Neural cell (in vitro differentiated cells): Measurements from ENCODE around the gene XPR1. TPM values are rescaled to one million over a fixed set of nuclear protein-coding genes. Genes with fewer than 3 reads are reported as not detected.

Source experiments
- H2AFZ ChIP-seq: fragments of 200-600, 300-800 bp; sonication (generic), shearing (Covaris generic); 2 replicates; pipeline ENCODE4 v1.6.0; 2014; ENCODE audit warnings: low read depth, mild to moderate bottlenecking, antibody characterized with exemption, low read length, moderate library complexity
- H3F3A ChIP-seq: fragments of 200-600 bp; shearing (Covaris generic); 2 replicates; pipeline ENCODE4 v1.6.1; 2016; ENCODE audit warnings: mild to moderate bottlenecking, moderate library complexity, mixed read lengths, antibody characterized with exemption, low read length; ENCODE audit not compliant: insufficient read depth, poor library complexity, severe bottlenecking
- H3K27ac ChIP-seq: fragments of 200-600, 300-800 bp; sonication (generic), shearing (Covaris generic); 2 replicates; pipeline ENCODE4 v1.5.1; 2014; ENCODE audit warnings: mild to moderate bottlenecking, low read length, moderate library complexity
- H3K27me3 ChIP-seq: fragments of 300-800, 200-600 bp; sonication (generic), shearing (Covaris generic); 2 replicates; pipeline ENCODE4 v1.6.0; 2014; ENCODE audit warnings: mild to moderate bottlenecking, low read depth, low read length, moderate library complexity; ENCODE audit not compliant: insufficient read depth
- H3K36me3 ChIP-seq: fragments of 300-800, 200-600 bp; sonication (generic), shearing (Covaris generic); 2 replicates; pipeline ENCODE4 v1.5.1; 2014; ENCODE audit warnings: mild to moderate bottlenecking, antibody characterized with exemption, low read length, moderate library complexity; ENCODE audit not compliant: insufficient read depth
- H3K4me2 ChIP-seq: fragments of 300-800, 200-600 bp; sonication (generic), shearing (Covaris generic); 2 replicates; pipeline ENCODE4 v1.6.0; 2014; ENCODE audit warnings: mild to moderate bottlenecking, low read length
- H3K4me3 ChIP-seq: fragments of 300-800, 200-600 bp; sonication (generic), shearing (Covaris generic); 2 replicates; pipeline ENCODE4 v1.5.1; 2014; ENCODE audit warnings: mild to moderate bottlenecking, low read length, moderate library complexity
- H3K79me2 ChIP-seq: fragments of 200-600 bp; shearing (Covaris generic); replicated peaks from 2 replicates; pipeline ENCODE4 v1.6.0; 2014; ENCODE audit warnings: mild to moderate bottlenecking, low read length, moderate library complexity; ENCODE audit not compliant: insufficient read depth
- H3K9ac ChIP-seq: fragments of 300-800, 200-600 bp; sonication (generic), shearing (Covaris generic); 2 replicates; pipeline ENCODE4 v1.6.1; 2016; ENCODE audit warnings: mild to moderate bottlenecking, low read length, mixed read lengths
- H3K9me2 ChIP-seq: fragments of 200-600 bp; shearing (Covaris generic); 2 replicates; pipeline ENCODE4 v1.6.1; 2016; ENCODE audit warnings: mild to moderate bottlenecking, low read length, mixed read lengths; ENCODE audit not compliant: insufficient read depth
- H3K9me3 ChIP-seq: fragments of 200-600, 300-800 bp; sonication (generic), shearing (Covaris generic); 2 replicates; pipeline ENCODE4 v1.6.1; 2016; ENCODE audit warnings: mild to moderate bottlenecking, mixed run types, low read length, moderate library complexity, mixed read lengths
- H4K20me1 ChIP-seq: fragments of 200-600 bp; shearing (Covaris generic); 2 replicates; pipeline ENCODE4 v1.6.1; 2016; ENCODE audit warnings: mild to moderate bottlenecking, mixed run types; ENCODE audit not compliant: insufficient read depth
- EP300 ChIP-seq: fragments of 450-650 bp; conservative IDR thresholded peaks from 2 replicates; pipeline ENCODE4 v1.6.1; 2014; ENCODE audit warnings: antibody characterized with exemption, mild to moderate bottlenecking, moderate library complexity; ENCODE audit not compliant: poor library complexity, severe bottlenecking
- EZH2 ChIP-seq: fragments of 200-600, 300-800 bp; shearing (Covaris generic), sonication (generic); IDR thresholded peaks from 2 replicates; pipeline ENCODE4 v1.6.1; 2014; ENCODE audit warnings: antibody characterized with exemption, low read length, borderline replicate concordance, mild to moderate bottlenecking; ENCODE audit not compliant: insufficient read depth, poor library complexity, severe bottlenecking
- MXI1 ChIP-seq: fragments of 450-650 bp; conservative IDR thresholded peaks from 2 replicates; pipeline ENCODE4 v1.6.1; 2014; ENCODE audit warnings: antibody characterized with exemption, mild to moderate bottlenecking; ENCODE audit not compliant: poor library complexity, severe bottlenecking
- POLR2AphosphoS5 ChIP-seq: IDR thresholded peaks from 2 replicates; pipeline ENCODE4 v1.6.1; 2012
- RAD21 ChIP-seq: fragments of 450-650 bp; conservative IDR thresholded peaks from 2 replicates; pipeline ENCODE4 v1.6.1; 2014; ENCODE audit warnings: antibody characterized with exemption, mild to moderate bottlenecking, moderate library complexity
- SMC3 ChIP-seq: fragments of 450-650 bp; conservative IDR thresholded peaks from 2 replicates; pipeline ENCODE4 v1.6.1; 2014; ENCODE audit warnings: antibody characterized with exemption, mild to moderate bottlenecking, moderate library complexity; ENCODE audit not compliant: poor library complexity
- TAF1 ChIP-seq: IDR thresholded peaks from 2 replicates; pipeline ENCODE4 v1.6.1; 2012; ENCODE audit warnings: low read depth
- polyA plus RNA-seq: library from polyadenylated mRNA; depleted of rRNA; stranded (reverse); fragments of >200 nt; gene quantifications from 2 replicates; pipeline ENCODE4 v1.2.3, GENCODE V29; 2014
- TF ChIP-seq, protein P1 (sequence below): fragments of 450-650 bp; IDR thresholded peaks from 2 replicates; pipeline ENCODE4 v1.5.1; 2014; ENCODE audit warnings: antibody characterized with exemption, mild to moderate bottlenecking, moderate library complexity; ENCODE audit not compliant: poor library complexity, severe bottlenecking
- TF ChIP-seq, protein P2 (sequence below): IDR thresholded peaks from 2 replicates; pipeline ENCODE4 v1.6.1; 2012; ENCODE audit warnings: borderline replicate concordance

Gene XPR1
- polyA plus RNA-seq, 1 donor from 2014 or later: 185 TPM

- no peak for TF ChIP-seq EZH2
- no peak for TF ChIP-seq MXI1
- TF ChIP-seq, protein P1, sequence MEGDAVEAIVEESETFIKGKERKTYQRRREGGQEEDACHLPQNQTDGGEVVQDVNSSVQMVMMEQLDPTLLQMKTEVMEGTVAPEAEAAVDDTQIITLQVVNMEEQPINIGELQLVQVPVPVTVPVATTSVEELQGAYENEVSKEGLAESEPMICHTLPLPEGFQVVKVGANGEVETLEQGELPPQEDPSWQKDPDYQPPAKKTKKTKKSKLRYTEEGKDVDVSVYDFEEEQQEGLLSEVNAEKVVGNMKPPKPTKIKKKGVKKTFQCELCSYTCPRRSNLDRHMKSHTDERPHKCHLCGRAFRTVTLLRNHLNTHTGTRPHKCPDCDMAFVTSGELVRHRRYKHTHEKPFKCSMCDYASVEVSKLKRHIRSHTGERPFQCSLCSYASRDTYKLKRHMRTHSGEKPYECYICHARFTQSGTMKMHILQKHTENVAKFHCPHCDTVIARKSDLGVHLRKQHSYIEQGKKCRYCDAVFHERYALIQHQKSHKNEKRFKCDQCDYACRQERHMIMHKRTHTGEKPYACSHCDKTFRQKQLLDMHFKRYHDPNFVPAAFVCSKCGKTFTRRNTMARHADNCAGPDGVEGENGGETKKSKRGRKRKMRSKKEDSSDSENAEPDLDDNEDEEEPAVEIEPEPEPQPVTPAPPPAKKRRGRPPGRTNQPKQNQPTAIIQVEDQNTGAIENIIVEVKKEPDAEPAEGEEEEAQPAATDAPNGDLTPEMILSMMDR: no peak
- TF ChIP-seq, protein P2, sequence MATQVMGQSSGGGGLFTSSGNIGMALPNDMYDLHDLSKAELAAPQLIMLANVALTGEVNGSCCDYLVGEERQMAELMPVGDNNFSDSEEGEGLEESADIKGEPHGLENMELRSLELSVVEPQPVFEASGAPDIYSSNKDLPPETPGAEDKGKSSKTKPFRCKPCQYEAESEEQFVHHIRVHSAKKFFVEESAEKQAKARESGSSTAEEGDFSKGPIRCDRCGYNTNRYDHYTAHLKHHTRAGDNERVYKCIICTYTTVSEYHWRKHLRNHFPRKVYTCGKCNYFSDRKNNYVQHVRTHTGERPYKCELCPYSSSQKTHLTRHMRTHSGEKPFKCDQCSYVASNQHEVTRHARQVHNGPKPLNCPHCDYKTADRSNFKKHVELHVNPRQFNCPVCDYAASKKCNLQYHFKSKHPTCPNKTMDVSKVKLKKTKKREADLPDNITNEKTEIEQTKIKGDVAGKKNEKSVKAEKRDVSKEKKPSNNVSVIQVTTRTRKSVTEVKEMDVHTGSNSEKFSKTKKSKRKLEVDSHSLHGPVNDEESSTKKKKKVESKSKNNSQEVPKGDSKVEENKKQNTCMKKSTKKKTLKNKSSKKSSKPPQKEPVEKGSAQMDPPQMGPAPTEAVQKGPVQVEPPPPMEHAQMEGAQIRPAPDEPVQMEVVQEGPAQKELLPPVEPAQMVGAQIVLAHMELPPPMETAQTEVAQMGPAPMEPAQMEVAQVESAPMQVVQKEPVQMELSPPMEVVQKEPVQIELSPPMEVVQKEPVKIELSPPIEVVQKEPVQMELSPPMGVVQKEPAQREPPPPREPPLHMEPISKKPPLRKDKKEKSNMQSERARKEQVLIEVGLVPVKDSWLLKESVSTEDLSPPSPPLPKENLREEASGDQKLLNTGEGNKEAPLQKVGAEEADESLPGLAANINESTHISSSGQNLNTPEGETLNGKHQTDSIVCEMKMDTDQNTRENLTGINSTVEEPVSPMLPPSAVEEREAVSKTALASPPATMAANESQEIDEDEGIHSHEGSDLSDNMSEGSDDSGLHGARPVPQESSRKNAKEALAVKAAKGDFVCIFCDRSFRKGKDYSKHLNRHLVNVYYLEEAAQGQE: no peak
- no peak for TF ChIP-seq POLR2AphosphoS5
- no peak overlapping the region for H2AFZ ChIP-seq
- no peaks in the 10 kb centered on the region for H3K79me2 ChIP-seq
- H3K4me3 ChIP-seq: no peak overlapping the region
- no peaks in the 10 kb centered on the region for H3K9me2 ChIP-seq
- H3K9ac ChIP-seq: no peak overlapping the region
- H3K36me3 ChIP-seq: no peaks in the 10 kb centered on the region
- no peaks in the 10 kb centered on the region for H3F3A ChIP-seq
- H3K9me3 ChIP-seq: no peaks in the 10 kb centered on the region
- no peak overlapping the region for H3K4me2 ChIP-seq
- no peak overlapping the region for H3K27ac ChIP-seq
- H4K20me1 ChIP-seq: no peaks in the 10 kb centered on the region
- H3K27me3 ChIP-seq: peaks cover 31% of the 10 kb centered on the region
Measured at GRCh38 chr1:180909005-180909414, 277.2 kb downstream of the XPR1 start.

GRCh38 chr1:180909462-180909976 lies 277.7 kb downstream of the XPR1 start:
- H3K27me3 ChIP-seq: peaks cover 34% of the 10 kb centered on the region
- no peak overlapping the region for H3K9ac ChIP-seq
- H3K4me3 ChIP-seq: no peak overlapping the region
- no peak overlapping the region for H3K27ac ChIP-seq
- H3F3A ChIP-seq: no peaks in the 10 kb centered on the region
- H2AFZ ChIP-seq: no peak overlapping the region
- no peaks in the 10 kb centered on the region for H3K9me3 ChIP-seq
- H3K4me2 ChIP-seq: no peak overlapping the region
- no peaks in the 10 kb centered on the region for H3K9me2 ChIP-seq
- H3K36me3 ChIP-seq: no peaks in the 10 kb centered on the region
- TF ChIP-seq, protein P1: no peak
- TF ChIP-seq EZH2 (no peak), EP300 (no peak), POLR2AphosphoS5 (no peak), SMC3 (no peak), TAF1 (no peak), MXI1 (no peak), RAD21 (no peak)
- TF ChIP-seq, protein P2: no peak
- H4K20me1 ChIP-seq: no peaks in the 10 kb centered on the region
- no peaks in the 10 kb centered on the region for H3K79me2 ChIP-seq
